Mesenchymal stem cell (in vitro differentiated cells and primary cell): Measurements from ENCODE around the gene EXOC3L1.

Experiments used
- DNase-seq: peaks from one replicate; pipeline ENCODE4 v3.0.0-alpha.2; 2013
- H2AFZ ChIP-seq: one replicate; pipeline ENCODE4 v1.6.1; 2013; ENCODE audit warnings: low read depth, mild to moderate bottlenecking, control low read depth, inconsistent platforms, low read length, moderate library complexity
- H2AK5ac ChIP-seq: 2 replicates; pipeline ENCODE4 v1.6.1; 2013; ENCODE audit warnings: low read length, moderate library complexity, mild to moderate bottlenecking, inconsistent platforms; ENCODE audit not compliant: severe bottlenecking
- H2BK120ac ChIP-seq: one replicate; pipeline ENCODE4 v1.6.1; 2013; ENCODE audit warnings: low read depth, mild to moderate bottlenecking, inconsistent platforms, low read length, moderate library complexity
- H2BK12ac ChIP-seq, 2 experiments: one replicate each; pipeline ENCODE4 v1.6.1; 2013; ENCODE audit warnings: inconsistent platforms in 2 of 2, low read length in 2 of 2, mild to moderate bottlenecking in 2 of 2, moderate library complexity in 2 of 2, control low read depth in 1 of 2
- H2BK15ac ChIP-seq: one replicate; pipeline ENCODE4 v1.6.1; 2013; ENCODE audit warnings: mild to moderate bottlenecking, low read depth, inconsistent platforms; ENCODE audit not compliant: poor library complexity, severe bottlenecking
- H2BK5ac ChIP-seq: 2 replicates; pipeline ENCODE4 v1.6.1; 2013; ENCODE audit warnings: low read depth, mild to moderate bottlenecking, low read length, control low read depth, inconsistent platforms; ENCODE audit not compliant: poor library complexity, severe bottlenecking
- H3K14ac ChIP-seq, 2 experiments: one replicate each; pipeline ENCODE4 v1.6.1; 2013; ENCODE audit warnings: inconsistent platforms in 2 of 2, low read length in 2 of 2, control low read depth in 1 of 2, mild to moderate bottlenecking in 1 of 2, moderate library complexity in 1 of 2
- H3K18ac ChIP-seq, 2 experiments: one replicate each; pipeline ENCODE4 v1.6.1; 2013; ENCODE audit warnings: inconsistent platforms in 2 of 2, low read length in 2 of 2, control low read depth in 1 of 2, low read depth in 1 of 2, mild to moderate bottlenecking in 1 of 2
- H3K23ac ChIP-seq, 2 experiments: one replicate each; pipeline ENCODE4 v1.6.1; 2013; ENCODE audit warnings: inconsistent platforms in 2 of 2, low read length in 2 of 2, mild to moderate bottlenecking in 2 of 2, moderate library complexity in 2 of 2, control low read depth in 1 of 2
- H3K27ac ChIP-seq: 2 replicates; pipeline ENCODE4 v1.5.1; 2013; ENCODE audit warnings: mild to moderate bottlenecking, moderate library complexity, low read length, control low read depth, inconsistent platforms; ENCODE audit not compliant: poor library complexity, severe bottlenecking
- H3K27me3 ChIP-seq, 2 experiments: 2 replicates each; pipeline versions ENCODE4 v1.6.1 to v1.7.0; 2013; ENCODE audit warnings: low read length in 2 of 2, mild to moderate bottlenecking in 2 of 2, moderate library complexity in 2 of 2, control low read depth in 1 of 2, inconsistent platforms in 1 of 2; ENCODE audit not compliant: control insufficient read depth in 1 of 2, insufficient read depth in 1 of 2
- H3K36me3 ChIP-seq, 2 experiments: 2 replicates each; pipeline versions ENCODE4 v1.6.1 to v1.7.0; 2013; ENCODE audit warnings: low read length in 2 of 2, control low read depth in 1 of 2, inconsistent platforms in 1 of 2, low read depth in 1 of 2, mild to moderate bottlenecking in 1 of 2; ENCODE audit not compliant: insufficient read depth in 2 of 2, control insufficient read depth in 1 of 2
- H3K4ac ChIP-seq, 2 experiments: one replicate each; pipeline ENCODE4 v1.6.1; 2013; ENCODE audit warnings: inconsistent platforms in 2 of 2, low read length in 2 of 2, mild to moderate bottlenecking in 2 of 2, moderate library complexity in 2 of 2, control low read depth in 1 of 2, low read depth in 1 of 2
- H3K4me1 ChIP-seq: 2 replicates; pipeline ENCODE4 v1.6.1; 2013; ENCODE audit warnings: low read depth, low read length, control low read depth; ENCODE audit not compliant: control insufficient read depth, insufficient read depth
- H3K4me2 ChIP-seq: 2 replicates; pipeline ENCODE4 v1.6.1; 2013; ENCODE audit warnings: low read length, mild to moderate bottlenecking, inconsistent platforms; ENCODE audit not compliant: poor library complexity, severe bottlenecking
- H3K4me3 ChIP-seq, 2 experiments: 2 replicates each; pipeline versions ENCODE4 v1.5.1 to v1.7.0; 2013; ENCODE audit warnings: low read length in 2 of 2, mild to moderate bottlenecking in 2 of 2, control low read depth in 1 of 2, low read depth in 1 of 2; ENCODE audit not compliant: insufficient read depth in 1 of 2
- H3K79me1 ChIP-seq: replicated peaks from 2 replicates; pipeline ENCODE4 v1.6.1; 2013; ENCODE audit warnings: mild to moderate bottlenecking, control low read depth, low read length, inconsistent platforms; ENCODE audit not compliant: poor library complexity, severe bottlenecking
- H3K9ac ChIP-seq: 2 replicates; pipeline ENCODE4 v1.7.0; 2013; ENCODE audit warnings: mild to moderate bottlenecking, low read length, moderate library complexity
- H3K9me3 ChIP-seq: 2 replicates; pipeline ENCODE4 v1.7.0; 2013; ENCODE audit warnings: mild to moderate bottlenecking, low read length; ENCODE audit not compliant: control insufficient read depth
- H4K8ac ChIP-seq: one replicate; pipeline ENCODE4 v1.6.1; 2013; ENCODE audit warnings: inconsistent platforms, mild to moderate bottlenecking, low read length, moderate library complexity
- H4K91ac ChIP-seq: one replicate; pipeline ENCODE4 v1.6.1; 2013; ENCODE audit warnings: mild to moderate bottlenecking, low read length, inconsistent platforms
- WGBS: methylation state at CpG from one replicate; pipeline ENCODE4 v1.1.7; 2013; ENCODE audit warnings: mixed read lengths; 5-methylcytosine and 5-hydroxymethylcytosine counted together

The EXOC3L1 gene

DNA sequence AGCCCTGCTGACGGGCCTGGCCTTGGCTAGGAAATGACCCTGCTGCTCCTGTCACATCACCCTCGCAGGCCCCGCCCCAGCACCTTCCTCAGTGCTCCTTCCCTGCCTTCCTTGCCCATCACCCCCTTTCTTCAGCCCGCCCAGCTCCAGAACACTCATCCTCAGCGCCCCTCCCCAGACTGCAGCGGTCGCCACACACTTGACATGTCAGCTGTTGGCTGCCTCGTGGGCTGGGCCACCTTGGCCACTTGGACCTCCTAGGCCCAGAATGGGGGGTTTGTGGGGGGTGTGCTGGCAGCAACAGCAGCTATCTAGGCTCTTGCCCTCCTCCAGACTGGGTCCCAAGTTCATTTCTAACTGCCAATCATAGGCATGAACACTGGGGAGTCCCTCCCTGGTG lies 19.6 kb upstream of the EXOC3L1 start:
- H2AFZ ChIP-seq, result no peak overlapping the region
- H4K8ac ChIP-seq, result no peak overlapping the region
- no peaks in the 10 kb centered on the region for H3K9me3 ChIP-seq
- H3K18ac ChIP-seq, result no peak overlapping the region
- no peaks in the 10 kb centered on the region for H3K27me3 ChIP-seq
- H3K9ac ChIP-seq, result no peak overlapping the region
- no peak overlapping the region for H3K23ac ChIP-seq
- H2BK5ac ChIP-seq, result no peak overlapping the region
- H3K14ac ChIP-seq, result no peak overlapping the region
- no peak overlapping the region for H4K91ac ChIP-seq
- 98% methylated on average over 5 of the region's 8 CpGs for WGBS
- no peak overlapping the region for H3K4me2 ChIP-seq
- no peak overlapping the region for H3K4ac ChIP-seq
- H3K4me1 ChIP-seq, result peaks cover 21% of the 10 kb centered on the region
- no peak overlapping the region for H2BK12ac ChIP-seq
- peaks cover 17 to 19% of the 10 kb centered on the region in 2 experiments for H3K36me3 ChIP-seq
- no peak overlapping the region for H3K27ac ChIP-seq
- no peaks in the 10 kb centered on the region for H3K79me1 ChIP-seq
- DNase-seq, result no peak
- H2BK120ac ChIP-seq, result no peak overlapping the region
- H3K4me3 ChIP-seq, result no peak overlapping the region
- no peak overlapping the region for H2BK15ac ChIP-seq
- no peak overlapping the region for H2AK5ac ChIP-seq

DNA sequence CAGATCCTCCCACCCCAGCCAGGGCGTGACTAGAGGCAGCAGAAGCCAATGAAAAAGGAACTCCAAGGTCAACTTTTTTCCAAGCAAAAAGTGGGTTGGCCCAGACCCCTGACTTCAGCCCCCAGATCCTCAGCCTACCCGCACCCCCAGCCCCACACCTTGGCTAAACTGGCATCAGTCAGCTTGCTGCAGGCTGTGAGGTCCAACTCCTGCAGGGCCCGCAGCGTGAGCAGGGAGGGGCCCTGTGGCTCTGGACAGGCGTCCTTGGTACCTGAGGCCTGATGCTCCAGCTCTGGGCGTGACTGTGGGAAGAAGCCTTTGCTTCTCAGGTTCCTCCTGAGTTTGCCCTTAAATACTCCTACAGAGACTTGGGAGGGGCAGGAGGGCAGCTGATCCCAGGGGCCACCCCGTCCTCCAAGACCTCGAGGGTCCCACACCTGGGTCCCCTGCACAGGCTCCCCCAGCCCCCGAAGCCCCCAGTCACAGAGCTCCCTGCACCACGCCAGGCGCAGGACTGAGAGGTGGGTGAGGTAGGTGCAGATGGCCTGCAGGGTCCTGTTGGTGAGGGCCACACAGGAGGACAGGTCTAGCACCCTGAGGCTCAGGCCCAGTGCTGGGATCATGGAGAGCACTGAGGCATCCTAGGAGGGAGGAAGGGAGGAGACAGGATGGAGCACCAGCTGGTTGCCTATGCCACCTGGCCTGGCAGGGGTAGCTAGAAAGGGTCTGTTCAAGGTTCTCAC lies 18.4 kb upstream of the EXOC3L1 start:
- Histone ChIP-seq H3K9me3 (no peaks in the 10 kb centered on the region), H4K8ac (no peak overlapping the region), H3K4ac (no peak overlapping the region), H3K23ac (no peak overlapping the region), H4K91ac (peak overlapping the region; percentile 40), H3K14ac (peak overlapping the region in 1 of 2 experiments; percentile 30), H3K36me3 (peaks cover 19 to 29% of the 10 kb centered on the region in 2 experiments), H2BK120ac (no peak overlapping the region), H3K79me1 (no peaks in the 10 kb centered on the region), H3K18ac (no peak overlapping the region), H3K4me1 (peaks cover 27% of the 10 kb centered on the region), H2AK5ac (no peak overlapping the region), H3K27me3 (no peaks in the 10 kb centered on the region), H2AFZ (no peak overlapping the region), H3K4me3 (no peak overlapping the region), H3K9ac (peak overlapping the region; percentile 26), H2BK5ac (no peak overlapping the region), H2BK15ac (no peak overlapping the region), H3K27ac (no peak overlapping the region), H3K4me2 (no peak overlapping the region), H2BK12ac (no peak overlapping the region)
- 98% methylated on average over 11 of the region's 11 CpGs for WGBS
- no peak for DNase-seq

DNA sequence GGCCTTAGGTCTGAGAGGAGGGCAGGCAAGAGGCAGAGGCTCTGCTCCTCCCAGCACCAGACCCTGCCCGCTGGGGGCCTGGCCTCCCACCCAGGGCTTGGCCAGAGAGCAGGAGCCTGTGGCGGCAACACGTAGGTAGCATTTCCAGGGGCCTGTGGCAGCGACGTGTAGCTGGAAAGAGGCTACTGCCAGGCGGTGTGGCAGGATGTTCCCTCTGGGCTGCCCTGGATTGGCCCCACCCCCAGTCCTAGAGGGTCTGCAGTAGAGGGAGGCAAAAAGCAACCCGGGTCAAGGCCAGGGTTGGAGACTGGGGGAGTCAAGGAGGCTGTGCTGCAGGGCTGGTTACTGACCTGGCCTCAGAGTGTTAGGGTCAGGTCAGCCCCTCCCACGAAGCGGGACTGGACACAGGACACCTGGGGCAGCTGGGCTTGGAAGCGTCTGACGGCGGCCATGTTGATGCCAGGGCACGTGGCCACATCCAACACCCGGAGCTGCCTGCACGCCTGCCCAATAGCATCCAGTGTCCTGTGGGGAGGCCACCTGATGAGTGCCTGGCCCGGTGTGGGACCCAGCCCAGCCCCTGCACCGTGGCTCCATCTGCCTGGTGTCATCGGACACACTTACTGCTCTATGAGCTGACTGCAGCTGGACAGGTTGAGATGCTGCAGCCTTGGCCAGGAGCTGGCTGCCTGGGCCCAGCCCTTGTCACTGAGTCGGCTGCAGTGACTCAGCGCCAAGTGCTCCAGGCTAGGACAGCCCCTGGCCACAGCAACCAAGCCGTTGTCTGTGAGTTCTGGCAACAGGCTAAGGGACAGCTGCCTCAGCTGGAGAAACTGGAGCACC lies 17.5 kb upstream of the EXOC3L1 start:
- Histone ChIP-seq H3K18ac (peak overlapping the region in 1 of 2 experiments; percentile 4), H3K4me2 (no peak overlapping the region), H4K8ac (peak overlapping the region; percentile 46), H3K9me3 (no peaks in the 10 kb centered on the region), H3K27ac (no peak overlapping the region), H2AFZ (no peak overlapping the region), H3K23ac (no peak overlapping the region), H3K4me1 (peaks cover 23% of the 10 kb centered on the region), H2BK120ac (no peak overlapping the region), H2BK5ac (no peak overlapping the region), H2BK15ac (no peak overlapping the region), H2BK12ac (peak overlapping the region in 1 of 2 experiments; percentile 37), H3K36me3 (peaks cover 19 to 38% of the 10 kb centered on the region in 2 experiments), H3K14ac (peak overlapping the region in 1 of 2 experiments; percentile 30), H3K79me1 (no peaks in the 10 kb centered on the region), H2AK5ac (no peak overlapping the region), H3K4ac (no peak overlapping the region), H3K27me3 (no peaks in the 10 kb centered on the region), H4K91ac (peak overlapping the region; percentile 40), H3K9ac (peak overlapping the region; percentile 26), H3K4me3 (no peak overlapping the region)
- DNase-seq, result peak; percentile 56
- WGBS, result 79% methylated on average over 21 of the region's 21 CpGs

DNA sequence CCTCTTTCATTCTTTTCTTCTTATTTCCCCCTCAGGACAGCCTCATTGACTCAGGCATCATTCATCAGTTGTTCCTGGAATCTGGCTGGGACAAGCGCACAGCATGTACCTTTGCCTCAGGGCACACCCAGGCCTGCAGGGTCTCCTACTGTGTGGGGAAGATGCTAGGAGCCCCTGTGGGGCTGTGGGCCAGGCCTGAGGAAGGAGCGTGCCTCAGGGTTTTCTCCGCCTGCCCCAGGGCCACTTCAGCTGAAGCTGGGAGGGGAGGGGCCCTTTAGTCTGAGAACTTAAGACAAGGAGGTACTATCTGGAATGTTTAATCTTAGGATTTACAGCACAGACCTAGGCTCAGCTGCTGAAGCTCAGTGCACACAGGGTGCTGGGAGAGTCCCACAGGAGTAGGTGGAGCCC lies 16.9 kb upstream of the EXOC3L1 start:
- Histone ChIP-seq H2BK120ac (no peak overlapping the region), H3K36me3 (peaks cover 19 to 44% of the 10 kb centered on the region in 2 experiments), H2BK15ac (no peak overlapping the region), H3K4ac (no peak overlapping the region), H3K9me3 (no peaks in the 10 kb centered on the region), H2AK5ac (no peak overlapping the region), H2BK12ac (no peak overlapping the region), H4K8ac (peak overlapping the region; percentile 5), H2BK5ac (no peak overlapping the region), H4K91ac (no peak overlapping the region), H3K9ac (no peak overlapping the region), H3K4me1 (peaks cover 23% of the 10 kb centered on the region), H3K4me3 (no peak overlapping the region), H3K14ac (no peak overlapping the region), H3K23ac (no peak overlapping the region), H3K27me3 (no peaks in the 10 kb centered on the region), H3K18ac (no peak overlapping the region), H2AFZ (no peak overlapping the region), H3K27ac (no peak overlapping the region), H3K4me2 (no peak overlapping the region), H3K79me1 (no peaks in the 10 kb centered on the region)
- WGBS, result 91% methylated on average over 3 of the region's 3 CpGs
- DNase-seq, result no peak
